ENCODE measurements around the gene NPC1.
"Not testable (repeated sequence)": the region's sequence is repeated elsewhere in the genome, so short reads cannot be mapped to it uniquely, and the experiment has no call there.

Gene NPC1

GRCh38 chr18:23626451-23627279 is 40.4 kb upstream of the NPC1 start:
- H3K4me3 ChIP-seq, result no peak overlapping the region
- no peaks in the 10 kb centered on the region for H4K20me1 ChIP-seq
- no peaks in the 10 kb centered on the region for H3K4me1 ChIP-seq
- no peak overlapping the region for H3K27ac ChIP-seq
- TF ChIP-seq Cebpa-rat (IDR thresholded peaks at IDR 0.05), result no peak
- no peak overlapping the region for H3K4me2 ChIP-seq
- H3K27me3 ChIP-seq, result no peaks in the 10 kb centered on the region
- H3K9ac ChIP-seq, result no peak overlapping the region
- H3K9me3 ChIP-seq, result no peaks in the 10 kb centered on the region
- H3K36me3 ChIP-seq, result no peaks in the 10 kb centered on the region

GRCh38 chr18:23623040-23623439 is 36.7 kb upstream of the NPC1 start:
- Histone ChIP-seq H3K27me3 (peaks cover 32% of the 10 kb centered on the region), H3K36me3 (no peaks in the 10 kb centered on the region), H4K20me1 (no peaks in the 10 kb centered on the region), H3K9ac (no peak overlapping the region), H3K9me3 (no peaks in the 10 kb centered on the region), H3K4me3 (no peak overlapping the region), H3K4me1 (peaks cover 9% of the 10 kb centered on the region), H3K27ac (no peak overlapping the region), H3K4me2 (no peak overlapping the region)
- no peak for TF ChIP-seq Cebpa-rat (IDR thresholded peaks at IDR 0.05)

- no peak for TF ChIP-seq Cebpa-rat (IDR thresholded peaks at IDR 0.05)
- H3K27me3 ChIP-seq, result peaks cover 44% of the 10 kb centered on the region
- no peaks in the 10 kb centered on the region for H3K9me3 ChIP-seq
- H3K9ac ChIP-seq, result no peak overlapping the region
- no peak overlapping the region for H3K27ac ChIP-seq
- H3K4me1 ChIP-seq, result peaks cover 9% of the 10 kb centered on the region
- no peaks in the 10 kb centered on the region for H3K36me3 ChIP-seq
- peak overlapping the region; percentile 64 for H3K4me3 ChIP-seq
- no peaks in the 10 kb centered on the region for H4K20me1 ChIP-seq
- peak overlapping the region; percentile 89 for H3K4me2 ChIP-seq
Observed at GRCh38 chr18:23619388-23619881, 33.1 kb upstream of the NPC1 start.

- no peaks in the 10 kb centered on the region for H4K20me1 ChIP-seq
- peaks cover 9% of the 10 kb centered on the region for H3K4me1 ChIP-seq
- no peak overlapping the region for H3K9ac ChIP-seq
- peak overlapping the region; percentile 89 for H3K4me2 ChIP-seq
- H3K4me3 ChIP-seq, result peak overlapping the region; percentile 64
- no peak overlapping the region for H3K27ac ChIP-seq
- no peaks in the 10 kb centered on the region for H3K9me3 ChIP-seq
- H3K27me3 ChIP-seq, result peaks cover 44% of the 10 kb centered on the region
- no peak for TF ChIP-seq Cebpa-rat (IDR thresholded peaks at IDR 0.05)
- no peaks in the 10 kb centered on the region for H3K36me3 ChIP-seq
Observed at GRCh38 chr18:23618862-23619387, 32.6 kb upstream of the NPC1 start.

GRCh38 chr18:23617412-23618014 is 31.2 kb upstream of the NPC1 start:
- no peak overlapping the region for H3K27ac ChIP-seq
- no peak overlapping the region for H3K9ac ChIP-seq
- H3K9me3 ChIP-seq, result no peaks in the 10 kb centered on the region
- TF ChIP-seq Cebpa-rat (IDR thresholded peaks at IDR 0.05), result no peak
- peaks cover 9% of the 10 kb centered on the region for H3K4me1 ChIP-seq
- peaks cover 44% of the 10 kb centered on the region for H3K27me3 ChIP-seq
- no peak overlapping the region for H3K4me3 ChIP-seq
- no peaks in the 10 kb centered on the region for H4K20me1 ChIP-seq
- H3K4me2 ChIP-seq, result no peak overlapping the region
- no peaks in the 10 kb centered on the region for H3K36me3 ChIP-seq

GRCh38 chr18:23616258-23616657 is 30.0 kb upstream of the NPC1 start:
- no peaks in the 10 kb centered on the region for H4K20me1 ChIP-seq
- H3K4me2 ChIP-seq, result no peak overlapping the region
- H3K36me3 ChIP-seq, result no peaks in the 10 kb centered on the region
- H3K4me1 ChIP-seq, result peaks cover 9% of the 10 kb centered on the region
- H3K27ac ChIP-seq, result no peak overlapping the region
- H3K4me3 ChIP-seq, result no peak overlapping the region
- H3K27me3 ChIP-seq, result peaks cover 44% of the 10 kb centered on the region
- no peaks in the 10 kb centered on the region for H3K9me3 ChIP-seq
- TF ChIP-seq Cebpa-rat (IDR thresholded peaks at IDR 0.05), result no peak
- no peak overlapping the region for H3K9ac ChIP-seq

- no peak overlapping the region for H3K4me3 ChIP-seq
- no peaks in the 10 kb centered on the region for H4K20me1 ChIP-seq
- H3K4me2 ChIP-seq, result no peak overlapping the region
- no peak overlapping the region for H3K9ac ChIP-seq
- no peaks in the 10 kb centered on the region for H3K9me3 ChIP-seq
- H3K27ac ChIP-seq, result no peak overlapping the region
- TF ChIP-seq Cebpa-rat (IDR thresholded peaks at IDR 0.05), result no peak
- H3K27me3 ChIP-seq, result peaks cover 30% of the 10 kb centered on the region
- no peaks in the 10 kb centered on the region for H3K36me3 ChIP-seq
- H3K4me1 ChIP-seq, result peaks cover 9% of the 10 kb centered on the region
Observed at GRCh38 chr18:23614891-23615290, 28.6 kb upstream of the NPC1 start.

- Histone ChIP-seq H3K9me3 (no peaks in the 10 kb centered on the region), H3K27me3 (peaks cover 25% of the 10 kb centered on the region), H3K27ac (no peak overlapping the region), H3K4me1 (peaks cover 6% of the 10 kb centered on the region), H3K36me3 (no peaks in the 10 kb centered on the region), H3K9ac (no peak overlapping the region), H3K4me2 (no peak overlapping the region), H3K4me3 (no peak overlapping the region), H4K20me1 (no peaks in the 10 kb centered on the region)
- TF ChIP-seq Cebpa-rat (IDR thresholded peaks at IDR 0.05), result no peak
Observed at GRCh38 chr18:23614413-23614812, 28.1 kb upstream of the NPC1 start.

GRCh38 chr18:23613091-23613475 is 26.8 kb upstream of the NPC1 start:
- H4K20me1 ChIP-seq, H3K9ac ChIP-seq, H3K27ac ChIP-seq, H3K4me3 ChIP-seq, H3K4me1 ChIP-seq, H3K9me3 ChIP-seq, H3K4me2 ChIP-seq, H3K36me3 ChIP-seq: not testable (repeated sequence)
- peaks cover 12% of the 10 kb centered on the region for H3K27me3 ChIP-seq

- Histone ChIP-seq H3K4me1 (no peaks in the 10 kb centered on the region), H3K36me3 (no peaks in the 10 kb centered on the region), H4K20me1 (no peaks in the 10 kb centered on the region), H3K9ac (no peak overlapping the region), H3K4me3 (no peak overlapping the region), H3K27ac (no peak overlapping the region), H3K9me3 (no peaks in the 10 kb centered on the region), H3K4me2 (no peak overlapping the region), H3K27me3 (peaks cover 7% of the 10 kb centered on the region; the same call in 1 of the 2 replicates)
- TF ChIP-seq Cebpa-rat (IDR thresholded peaks at IDR 0.05), result no peak
Observed at GRCh38 chr18:23612434-23613090, 26.3 kb upstream of the NPC1 start.
